HepG2 (cell line): ENCODE data around the gene TUBA4A. TPM values are rescaled to one million over a fixed set of nuclear protein-coding genes. Genes with fewer than 3 reads are reported as not detected.

Source experiments
- DDIT3 ChIP-seq: sonication (generic); formaldehyde crosslinking; IDR thresholded peaks from 2 replicates; pipeline ENCODE4 v1.4.0; 2020; ENCODE audit warnings: mild to moderate bottlenecking, missing genetic modification reagents
- EZH2 ChIP-seq: conservative IDR thresholded peaks from 2 replicates; pipeline ENCODE4 v1.6.1; 2012; ENCODE audit warnings: mild to moderate bottlenecking, low read depth, low read length, moderate library complexity
- JUND ChIP-seq: sonication (generic); formaldehyde crosslinking; IDR thresholded peaks from 2 replicates; pipeline ENCODE4 v1.8.0; 2022; ENCODE audit warnings: mild to moderate bottlenecking, missing genetic modification reagents
- MXD1 ChIP-seq: sonication (generic); formaldehyde crosslinking; IDR thresholded peaks from 2 replicates; pipeline ENCODE4 v1.4.0; 2020; ENCODE audit warnings: mild to moderate bottlenecking, missing genetic modification reagents
- MXD4 ChIP-seq: IDR thresholded peaks from 2 replicates; pipeline ENCODE4 v1.6.1; 2016; ENCODE audit warnings: mild to moderate bottlenecking, missing biosample characterization, missing genetic modification reagents
- MYC ChIP-seq: sonication (generic); formaldehyde crosslinking; IDR thresholded peaks from 2 replicates; pipeline ENCODE4 v1.9.0; 2021; ENCODE audit warnings: missing genetic modification reagents, borderline replicate concordance
- PHF21A ChIP-seq: sonication (generic); formaldehyde crosslinking; IDR thresholded peaks from 2 replicates; pipeline ENCODE4 v1.5.0; 2020; ENCODE audit warnings: mild to moderate bottlenecking, missing genetic modification reagents
- PREB ChIP-seq: sonication (generic); formaldehyde crosslinking; IDR thresholded peaks from 2 replicates; pipeline ENCODE4 v1.4.0; 2020; ENCODE audit warnings: missing genetic modification reagents
- RARA ChIP-seq: IDR thresholded peaks from 2 replicates; pipeline ENCODE4 v1.6.1; 2016; ENCODE audit warnings: missing genetic modification reagents, missing compliant biosample characterization
- SAP130 ChIP-seq: IDR thresholded peaks from 2 replicates; pipeline ENCODE4 v1.6.1; 2016; ENCODE audit warnings: low read depth
- SRF ChIP-seq: IDR thresholded peaks from 2 replicates; pipeline ENCODE4 v1.6.1; 2011; ENCODE audit warnings: mild to moderate bottlenecking, low read depth, low read length, moderate library complexity
- TARDBP ChIP-seq: sonication (generic); formaldehyde crosslinking; IDR thresholded peaks from 2 replicates; pipeline ENCODE4 v1.8.0; 2022; ENCODE audit warnings: mild to moderate bottlenecking, missing genetic modification reagents
- ZBTB14 ChIP-seq: sonication (generic); formaldehyde crosslinking; IDR thresholded peaks from 2 replicates; pipeline ENCODE4 v1.4.0; 2020; ENCODE audit warnings: missing genetic modification reagents
- ZBTB2 ChIP-seq: sonication (generic); formaldehyde crosslinking; IDR thresholded peaks from 2 replicates; pipeline ENCODE4 v1.8.0; 2022; ENCODE audit warnings: low read depth, missing genetic modification reagents
- ZBTB38 ChIP-seq: sonication (generic); formaldehyde crosslinking; IDR thresholded peaks from 2 replicates; pipeline ENCODE4 v1.5.1; 2020; ENCODE audit warnings: mild to moderate bottlenecking, missing genetic modification reagents
- ZBTB49 ChIP-seq: sonication (generic); formaldehyde crosslinking; IDR thresholded peaks from 2 replicates; pipeline ENCODE4 v1.4.0; 2020; ENCODE audit warnings: missing genetic modification reagents, borderline replicate concordance
- ZMYM2 ChIP-seq: sonication (generic); formaldehyde crosslinking; IDR thresholded peaks from 2 replicates; pipeline ENCODE4 v1.8.0; 2022; ENCODE audit warnings: mild to moderate bottlenecking, missing genetic modification reagents
- ZNF12 ChIP-seq: sonication (generic); formaldehyde crosslinking; IDR thresholded peaks from 2 replicates; pipeline ENCODE4 v1.5.0; 2020; ENCODE audit warnings: missing genetic modification reagents
- ZNF143 ChIP-seq: sonication (generic); formaldehyde crosslinking; IDR thresholded peaks from 2 replicates; pipeline ENCODE4 v1.4.0; 2020; ENCODE audit warnings: missing genetic modification reagents
- ZNF326 ChIP-seq: sonication (generic); formaldehyde crosslinking; IDR thresholded peaks from 2 replicates; pipeline ENCODE4 v1.4.0; 2020; ENCODE audit warnings: missing genetic modification reagents, borderline replicate concordance
- ZNF350 ChIP-seq: sonication (generic); formaldehyde crosslinking; IDR thresholded peaks from 2 replicates; pipeline ENCODE4 v1.4.0; 2020; ENCODE audit warnings: mild to moderate bottlenecking, low read depth, missing genetic modification reagents, borderline replicate concordance
- ZNF44 ChIP-seq: sonication (generic); formaldehyde crosslinking; IDR thresholded peaks from 2 replicates; pipeline ENCODE4 v1.5.1; 2020; ENCODE audit warnings: mild to moderate bottlenecking, missing genetic modification reagents
- ZSCAN9 ChIP-seq: IDR thresholded peaks from 2 replicates; pipeline ENCODE4 v1.6.1; 2016; ENCODE audit warnings: borderline replicate concordance
- polyA plus RNA-seq, 8 experiments: library from polyadenylated mRNA; depleted of rRNA in 3 of 8; stranded (reverse) in 7 of 8; unstranded in 1 of 8; fragments of >200 nt; fragmentation: Illumina TruSeq in 4 of 8; extraction: Trizol in 4 of 8; gene quantifications; 2 replicates each; pipeline versions ENCODE4 v1.2.1 to v1.2.3, GENCODE V29; 2011 to 2016; ENCODE audit warnings: low read depth in 4 of 8, missing spikeins in 1 of 8, mixed read lengths in 1 of 8; ENCODE audit not compliant: insufficient read depth in 1 of 8
- total RNA-seq, 5 experiments: library from RNA; depleted of rRNA; stranded (reverse); fragments of >200 nt; fragmentation: Illumina TruSeq; extraction: Trizol; gene quantifications; 2 replicates each; pipeline ENCODE4 v1.2.3, GENCODE V29; 2016; ENCODE audit warnings: low read depth in 1 of 5

Gene TUBA4A
- total and polyA plus RNA-seq, 2 of the 13 experiments (the other 11 are each of a cell fraction or from before 2014, with no cell fraction given) = 1.3 to 12.7 TPM

- TF ChIP-seq ZBTB2 (CRISPR knock-in tag) (no peak), ZMYM2 (peak; percentile 47; the same call in 1 of the 2 replicates), ZNF350 (no peak), ZNF143 (CRISPR knock-in tag) (peak; percentile 70), MYC (CRISPR knock-in tag) (peak; percentile 69; the same call in 1 of the 2 replicates), SAP130 (CRISPR knock-in tag) (no peak; the same call in none of the 2 replicates), DDIT3 (CRISPR knock-in tag) (no peak), JUND (CRISPR knock-in tag) (peak; percentile 41; the same call in 1 of the 2 replicates), MXD4 (CRISPR knock-in tag) (no peak), ZNF44 (no peak), ZBTB38 (CRISPR knock-in tag) (no peak), RARA (CRISPR knock-in tag) (0 out of 2 replicates have a peak, but pooled peaks have one; percentile 16), TARDBP (CRISPR knock-in tag) (no peak), ZSCAN9 (CRISPR knock-in tag) (no peak), PREB (CRISPR knock-in tag) (no peak), PHF21A (CRISPR knock-in tag) (0 out of 2 replicates have a peak, but pooled peaks have one; percentile 31), SRF (no peak), ZBTB49 (CRISPR knock-in tag) (no peak), EZH2 (no peak), ZBTB14 (CRISPR knock-in tag) (no peak), MXD1 (CRISPR knock-in tag) (no peak), ZNF12 (no peak), ZNF326 (CRISPR knock-in tag) (no peak)
Measured at GRCh38 chr2:219269362-219270054, 15.8 kb upstream of the TUBA4A start (continued).
